HEK293 (cell line): ENCODE results near the gene OR1D5.
A peak's percentile ranks its signal among the peaks of the same experiment; 100 is the strongest.

Source experiments
- CTCF ChIA-PET: fragments of 350-600 bp; formaldehyde crosslinking; extraction: SDS; loops from one replicate; lab custom pipeline; 2021; ENCODE audit warnings: antibody characterized with exemption; lab: Yijun Ruan, JAX
- POLR2A ChIA-PET: fragments of 300-600 bp; formaldehyde crosslinking; extraction: SDS; loops from one replicate; lab custom pipeline; 2020; ENCODE audit warnings: antibody characterized with exemption, inconsistent platforms; lab: Yijun Ruan, JAX
- H3K27ac ChIP-seq: fragments of 200-500 bp; sonication (Bioruptor generic); 2 replicates; pipeline ENCODE4 v1.5.1; 2014; ENCODE audit warnings: low read depth, low read length, control low read depth, inconsistent platforms; ENCODE audit errors: extremely low read depth
- H3K36me3 ChIP-seq, 2 experiments: fragments of 200-500 bp in 1 of 2; sonication (Bioruptor generic) in 1 of 2; 1 replicate in 1 of 2; 2 replicates in 1 of 2; pipeline ENCODE4 v1.5.1; 2014 to 2017; ENCODE audit warnings: inconsistent platforms in 2 of 2, low read length in 2 of 2; ENCODE audit not compliant: control insufficient read depth in 2 of 2, insufficient read depth in 1 of 2
- H3K4me1 ChIP-seq: fragments of 200-500 bp; sonication (Bioruptor generic); 2 replicates; pipeline ENCODE4 v1.5.1; 2014; ENCODE audit warnings: mild to moderate bottlenecking, low read length, inconsistent platforms; ENCODE audit not compliant: control insufficient read depth, insufficient read depth
- H3K4me3 ChIP-seq: 2 replicates; pipeline ENCODE4 v1.5.1; 2011; ENCODE audit warnings: low read depth, mild to moderate bottlenecking, control low read depth, low read length, moderate library complexity
- H3K9me3 ChIP-seq: fragments of 200-500 bp; sonication (Bioruptor generic); 2 replicates; pipeline ENCODE4 v1.5.1; 2014; ENCODE audit warnings: low read depth, low read length, inconsistent platforms; ENCODE audit not compliant: control insufficient read depth, insufficient read depth
- BCL11A ChIP-seq: fragments of 450-650 bp; formaldehyde crosslinking; IDR thresholded peaks from 2 replicates; pipeline ENCODE4 v1.5.1; 2016; ENCODE audit warnings: low read depth, missing biosample characterization, missing genetic modification characterization
- GLIS1 ChIP-seq: fragments of 450-650 bp; formaldehyde crosslinking; IDR thresholded peaks from 2 replicates; pipeline ENCODE4 v1.5.1; 2016; ENCODE audit warnings: missing biosample characterization, missing genetic modification characterization
- HOXC10 ChIP-seq: sonication (generic); formaldehyde crosslinking; IDR thresholded peaks from 2 replicates; pipeline ENCODE4 v1.8.1; 2023; ENCODE audit warnings: mild to moderate bottlenecking, missing genetic modification reagents
- KLF9 ChIP-seq: fragments of 450-650 bp; formaldehyde crosslinking; IDR thresholded peaks from 2 replicates; pipeline ENCODE4 v1.5.1; 2016; ENCODE audit warnings: missing biosample characterization, missing genetic modification characterization, low read depth
- PBX3 ChIP-seq: sonication (generic); formaldehyde crosslinking; IDR thresholded peaks from 2 replicates; pipeline ENCODE4 v1.8.1; 2022; ENCODE audit warnings: mild to moderate bottlenecking, moderate library complexity, missing genetic modification reagents
- PRDM6 ChIP-seq: fragments of 450-650 bp; formaldehyde crosslinking; IDR thresholded peaks from 2 replicates; pipeline ENCODE4 v1.5.1; 2017; ENCODE audit warnings: missing biosample characterization, missing genetic modification characterization
- SP7 ChIP-seq: fragments of 450-650 bp; formaldehyde crosslinking; IDR thresholded peaks from 2 replicates; pipeline ENCODE4 v1.5.1; 2016; ENCODE audit warnings: missing biosample characterization, missing genetic modification characterization
- ZBTB20 ChIP-seq: fragments of 450-650 bp; formaldehyde crosslinking; IDR thresholded peaks from 2 replicates; pipeline ENCODE4 v1.5.1; 2016; ENCODE audit warnings: missing biosample characterization, missing genetic modification characterization
- ZNF138 ChIP-seq: fragments of 450-650 bp; formaldehyde crosslinking; IDR thresholded peaks from 2 replicates; pipeline ENCODE4 v1.5.1; 2016; ENCODE audit warnings: missing biosample characterization, missing genetic modification characterization, borderline replicate concordance
- ZNF221 ChIP-seq: fragments of 450-650 bp; formaldehyde crosslinking; IDR thresholded peaks from 2 replicates; pipeline ENCODE4 v1.5.1; 2017; ENCODE audit warnings: missing biosample characterization, missing genetic modification characterization, borderline replicate concordance
- ZNF335 ChIP-seq: fragments of 450-650 bp; formaldehyde crosslinking; conservative IDR thresholded peaks from 2 replicates; pipeline ENCODE4 v1.5.1; 2016; ENCODE audit warnings: missing biosample characterization, missing genetic modification characterization
- ZNF366 ChIP-seq: fragments of 450-650 bp; formaldehyde crosslinking; conservative IDR thresholded peaks from 2 replicates; pipeline ENCODE4 v1.5.1; 2016; ENCODE audit warnings: missing biosample characterization, missing genetic modification characterization
- ZNF501 ChIP-seq: fragments of 450-650 bp; formaldehyde crosslinking; IDR thresholded peaks from 2 replicates; pipeline ENCODE4 v1.5.1; 2016; ENCODE audit warnings: missing biosample characterization, missing genetic modification characterization
- ZNF510 ChIP-seq: fragments of 450-650 bp; formaldehyde crosslinking; IDR thresholded peaks from 2 replicates; pipeline ENCODE4 v1.5.1; 2018; ENCODE audit warnings: mild to moderate bottlenecking, missing genetic modification characterization, missing biosample characterization; ENCODE audit not compliant: insufficient replicate concordance
- ZNF549 ChIP-seq: fragments of 450-650 bp; IDR thresholded peaks from 2 replicates; pipeline ENCODE4 v1.5.1; 2018; ENCODE audit warnings: missing biosample characterization, missing genetic modification characterization, mild to moderate bottlenecking, inconsistent platforms, moderate library complexity
- ZNF701 ChIP-seq: fragments of 450-650 bp; formaldehyde crosslinking; IDR thresholded peaks from 2 replicates; pipeline ENCODE4 v1.5.1; 2016; ENCODE audit warnings: missing biosample characterization, missing genetic modification characterization
- ZSCAN18 ChIP-seq: fragments of 450-650 bp; formaldehyde crosslinking; IDR thresholded peaks from 2 replicates; pipeline ENCODE4 v1.5.1; 2016; ENCODE audit warnings: missing biosample characterization, missing genetic modification characterization
- ZXDB ChIP-seq: fragments of 450-650 bp; formaldehyde crosslinking; IDR thresholded peaks from 2 replicates; pipeline ENCODE4 v1.5.1; 2016; ENCODE audit warnings: missing biosample characterization, missing genetic modification characterization
- TF ChIP-seq, protein P1 (sequence below): fragments of 450-650 bp; formaldehyde crosslinking; IDR thresholded peaks from 2 replicates; pipeline ENCODE4 v1.5.1; 2016; ENCODE audit warnings: missing biosample characterization, missing genetic modification characterization
- TF ChIP-seq, protein P2 (sequence below): fragments of 450-650 bp; formaldehyde crosslinking; conservative IDR thresholded peaks from 2 replicates; pipeline ENCODE4 v1.5.1; 2016; ENCODE audit warnings: low read depth, missing biosample characterization, missing genetic modification characterization

Gene OR1D5

DNA sequence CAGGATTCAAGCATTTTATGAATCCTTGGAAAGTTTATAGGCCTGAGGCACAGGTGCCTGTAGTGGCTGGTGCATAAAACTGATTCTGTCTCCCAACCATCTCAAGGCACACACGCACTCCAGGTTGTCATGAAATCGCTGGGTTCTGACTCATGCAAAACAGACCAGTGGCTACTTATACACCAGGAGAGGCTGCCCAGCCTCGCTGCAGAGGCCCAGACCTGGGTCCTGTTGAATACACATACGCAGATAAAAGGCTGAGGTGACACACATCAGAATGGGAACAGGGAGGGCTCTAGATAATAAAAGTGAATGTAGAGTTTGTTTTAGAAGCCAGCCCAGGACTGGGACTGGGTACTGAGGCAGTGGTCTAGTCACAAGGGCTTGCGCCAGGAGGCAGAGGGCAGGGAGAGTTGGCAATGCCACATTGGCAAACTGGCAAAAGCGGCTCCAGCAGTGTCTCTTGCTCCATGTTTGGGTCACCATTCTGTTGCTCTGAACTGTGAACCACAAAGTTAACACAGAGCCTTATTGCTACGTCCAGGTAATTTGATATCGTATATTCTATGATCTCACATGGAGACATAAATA lies 13.6 kb downstream of the OR1D5 start:
- Histone ChIP-seq H3K27ac (no peak overlapping the region), H3K4me1 (peaks cover 2% of the 10 kb centered on the region; the same call in 1 of the 2 replicates), H3K9me3 (no peaks in the 10 kb centered on the region), H3K36me3 (no peaks in the 10 kb centered on the region), H3K4me3 (no peak overlapping the region)
- TF ChIP-seq GLIS1 (no peak), ZNF221 (tag by site-specific recombination) (no peak), ZNF138 (tag by site-specific recombination) (no peak), ZNF366 (no peak), ZSCAN18 (tag by site-specific recombination) (no peak), PBX3 (CRISPR knock-in tag) (no peak), PRDM6 (tag by site-specific recombination) (no peak), ZBTB20 (tag by site-specific recombination) (no peak), ZNF501 (tag by site-specific recombination) (no peak), BCL11A (tag by site-specific recombination) (no peak), HOXC10 (CRISPR knock-in tag) (no peak), ZNF335 (tag by site-specific recombination) (peak; percentile 11; the same call in 1 of the 2 replicates)
- TF ChIP-seq, protein P1, sequence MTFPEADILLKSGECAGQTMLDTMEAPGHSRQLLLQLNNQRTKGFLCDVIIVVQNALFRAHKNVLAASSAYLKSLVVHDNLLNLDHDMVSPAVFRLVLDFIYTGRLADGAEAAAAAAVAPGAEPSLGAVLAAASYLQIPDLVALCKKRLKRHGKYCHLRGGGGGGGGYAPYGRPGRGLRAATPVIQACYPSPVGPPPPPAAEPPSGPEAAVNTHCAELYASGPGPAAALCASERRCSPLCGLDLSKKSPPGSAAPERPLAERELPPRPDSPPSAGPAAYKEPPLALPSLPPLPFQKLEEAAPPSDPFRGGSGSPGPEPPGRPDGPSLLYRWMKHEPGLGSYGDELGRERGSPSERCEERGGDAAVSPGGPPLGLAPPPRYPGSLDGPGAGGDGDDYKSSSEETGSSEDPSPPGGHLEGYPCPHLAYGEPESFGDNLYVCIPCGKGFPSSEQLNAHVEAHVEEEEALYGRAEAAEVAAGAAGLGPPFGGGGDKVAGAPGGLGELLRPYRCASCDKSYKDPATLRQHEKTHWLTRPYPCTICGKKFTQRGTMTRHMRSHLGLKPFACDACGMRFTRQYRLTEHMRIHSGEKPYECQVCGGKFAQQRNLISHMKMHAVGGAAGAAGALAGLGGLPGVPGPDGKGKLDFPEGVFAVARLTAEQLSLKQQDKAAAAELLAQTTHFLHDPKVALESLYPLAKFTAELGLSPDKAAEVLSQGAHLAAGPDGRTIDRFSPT (tag by site-specific recombination), result peak; percentile 58
- ChIA-PET CTCF (interaction anchor here (0.6 to 2.6 kb wide), 9 partner anchors 14 to 688 kb away, joined by 3 to 30 read pairs (median 4); no protein-coding TSS in a partner anchor), POLR2A (interaction anchor here (1.0 kb wide), 1 partner anchor 10 kb away, joined by 7 read pairs; no protein-coding TSS in a partner anchor)

DNA sequence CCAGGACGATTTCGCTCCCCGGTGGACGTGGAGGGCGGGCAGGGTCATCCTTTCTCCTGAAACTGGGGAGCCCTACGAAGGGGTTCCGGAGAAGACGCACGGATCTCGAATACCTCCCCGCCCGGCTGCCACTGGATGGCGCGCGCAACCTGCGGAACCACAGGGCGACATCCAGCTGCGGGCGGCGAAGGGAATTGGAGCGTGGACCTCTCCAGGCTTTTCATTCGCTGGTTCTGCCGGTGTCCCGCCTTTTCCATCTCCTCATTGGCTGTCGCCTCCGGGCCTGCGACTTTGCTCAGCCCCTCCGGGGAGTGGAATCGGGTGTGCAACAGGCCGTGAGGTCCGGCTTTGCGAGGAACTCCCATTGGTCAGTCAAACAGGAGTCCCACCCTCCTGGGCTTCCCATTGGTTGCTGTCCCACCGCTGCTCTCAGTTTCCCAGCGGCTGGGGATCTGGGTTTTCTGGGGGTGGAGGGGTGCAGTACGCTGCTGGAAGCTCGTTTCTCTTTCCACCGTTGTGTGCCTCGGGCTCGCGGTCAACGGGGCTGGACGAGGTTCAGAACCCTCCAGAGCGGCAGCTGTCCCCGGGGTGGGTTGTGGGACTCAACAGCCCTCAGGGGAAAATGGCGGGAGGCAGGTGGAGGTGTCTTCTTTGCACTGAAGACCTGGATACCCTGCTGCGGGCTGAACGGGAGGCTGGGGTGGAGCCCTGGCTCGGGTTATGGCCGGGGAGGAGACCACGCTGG lies 14.5 kb downstream of the OR1D5 start:
- Histone ChIP-seq H3K9me3 (no peaks in the 10 kb centered on the region), H3K4me1 (peaks cover 2% of the 10 kb centered on the region; the same call in 1 of the 2 replicates), H3K27ac (peak overlapping the region; percentile 27; the same call in 1 of the 2 replicates), H3K36me3 (no peaks in the 10 kb centered on the region), H3K4me3 (peak overlapping the region; percentile 62)
- ChIA-PET CTCF (interaction anchor here (0.5 to 2.6 kb wide), 27 partner anchors 9 to 977 kb away, joined by 3 to 30 read pairs (median 3); no protein-coding TSS in a partner anchor), POLR2A (interaction anchor here (0.5 to 1.2 kb wide), 4 partner anchors 9 to 1001 kb away, joined by 3 to 7 read pairs (median 4); partner anchors contain the start of genes CTNS and SHPK)
- TF ChIP-seq, protein P2, sequence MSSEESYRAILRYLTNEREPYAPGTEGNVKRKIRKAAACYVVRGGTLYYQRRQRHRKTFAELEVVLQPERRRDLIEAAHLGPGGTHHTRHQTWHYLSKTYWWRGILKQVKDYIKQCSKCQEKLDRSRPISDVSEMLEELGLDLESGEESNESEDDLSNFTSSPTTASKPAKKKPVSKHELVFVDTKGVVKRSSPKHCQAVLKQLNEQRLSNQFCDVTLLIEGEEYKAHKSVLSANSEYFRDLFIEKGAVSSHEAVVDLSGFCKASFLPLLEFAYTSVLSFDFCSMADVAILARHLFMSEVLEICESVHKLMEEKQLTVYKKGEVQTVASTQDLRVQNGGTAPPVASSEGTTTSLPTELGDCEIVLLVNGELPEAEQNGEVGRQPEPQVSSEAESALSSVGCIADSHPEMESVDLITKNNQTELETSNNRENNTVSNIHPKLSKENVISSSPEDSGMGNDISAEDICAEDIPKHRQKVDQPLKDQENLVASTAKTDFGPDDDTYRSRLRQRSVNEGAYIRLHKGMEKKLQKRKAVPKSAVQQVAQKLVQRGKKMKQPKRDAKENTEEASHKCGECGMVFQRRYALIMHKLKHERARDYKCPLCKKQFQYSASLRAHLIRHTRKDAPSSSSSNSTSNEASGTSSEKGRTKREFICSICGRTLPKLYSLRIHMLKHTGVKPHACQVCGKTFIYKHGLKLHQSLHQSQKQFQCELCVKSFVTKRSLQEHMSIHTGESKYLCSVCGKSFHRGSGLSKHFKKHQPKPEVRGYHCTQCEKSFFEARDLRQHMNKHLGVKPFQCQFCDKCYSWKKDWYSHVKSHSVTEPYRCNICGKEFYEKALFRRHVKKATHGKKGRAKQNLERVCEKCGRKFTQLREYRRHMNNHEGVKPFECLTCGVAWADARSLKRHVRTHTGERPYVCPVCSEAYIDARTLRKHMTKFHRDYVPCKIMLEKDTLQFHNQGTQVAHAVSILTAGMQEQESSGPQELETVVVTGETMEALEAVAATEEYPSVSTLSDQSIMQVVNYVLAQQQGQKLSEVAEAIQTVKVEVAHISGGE (tag by site-specific recombination), result peak; percentile 98
- no peak for TF ChIP-seq ZNF549 (tag by site-specific recombination)
- TF ChIP-seq KLF9, result peak; percentile 25; the same call in 1 of the 2 replicates
- TF ChIP-seq ZNF701 (tag by site-specific recombination), result no peak
- TF ChIP-seq SP7 (tag by site-specific recombination), result peak; percentile 50; the same call in 1 of the 2 replicates
- no peak for TF ChIP-seq ZNF510
- TF ChIP-seq ZXDB (tag by site-specific recombination), result peak; percentile 72
